Measurements from ENCODE around the gene SDSL. TPM values are rescaled to one million over a fixed set of nuclear protein-coding genes. Genes with fewer than 3 reads are reported as not detected.

The SDSL gene
- total and polyA plus RNA-seq, 10 of the 15 experiments (the other 5 are each of a cell fraction or from before 2014, with no cell fraction given), result 0.18 to 4.4 (median 1.0) TPM

GRCh38 chr12:113471619-113472171, 49.5 kb downstream of the SDSL start, which contains the start of gene LHX5:
Gene LHX5 (minus strand): TSS chr12:113471871. CDS start chr12:113471498, 373 bp downstream.
- ChIA-PET SMC1A (ENCODE audit: uncharacterized antibody, unreplicated experiment) (no interaction called here), RAD21 (ENCODE audit: unreplicated experiment) (no interaction called here), POLR2A (no interaction called here), CTCF (no interaction called here)
- Histone ChIP-seq H3K27me3 (replicated peaks in 1 of 2; ENCODE audit: control insufficient read depth in 2 of 2, insufficient read depth in 2 of 2, low read length in 1 of 2) (peaks cover 23 to 35% of the 10 kb centered on the region in 2 experiments), H3K27ac (ENCODE audit: control insufficient read depth, insufficient read depth) (no peak within 1 kb of the TSS), H3K4me2 (ENCODE audit: control insufficient read depth, insufficient read depth) (no peak within 1 kb of the TSS), H3K4me1 (ENCODE audit: control insufficient read depth, insufficient read depth, low read length) (no peaks in the 10 kb centered on the region), H3K9me3 (replicated peaks; ENCODE audit: control insufficient read depth, insufficient read depth, low read length) (no peaks in the 10 kb centered on the region; the same call in 2 of the 3 replicates), H3K36me3 (ENCODE audit: control insufficient read depth in 2 of 2, insufficient read depth in 2 of 2, low read length in 1 of 2) (no peaks in the 10 kb centered on the region), H2AFZ (ENCODE audit: control insufficient read depth, low read depth, low read length) (no peak within 1 kb of the TSS), H3K79me2 (ENCODE audit: control insufficient read depth, insufficient read depth, low read length) (no peaks in the 10 kb centered on the region), H4K20me1 (ENCODE audit: control insufficient read depth, insufficient read depth) (no peaks in the 10 kb centered on the region), H3K9ac (ENCODE audit: control insufficient read depth, insufficient read depth, low read length) (no peak within 1 kb of the TSS), H3K4me3 (no peak within 1 kb of the TSS)
- ATAC-seq (no peak), FAIRE-seq (no peak), DNase-seq (ENCODE audit: low read depth, low spot score) (no peak)
- WGBS (ENCODE audit: insufficient coverage, insufficient replicate concordance, low lambda C conversion rate, missing lambda C conversion rate), result 17% methylated on average over 43 of the region's 43 CpGs
- TF ChIP-seq NFYA (IDR thresholded peaks at IDR 0.05; ENCODE audit: borderline replicate concordance, low read depth, low read length) (no peak), POLR2A (IDR thresholded peaks at IDR 0.05; ENCODE audit: low read depth, low read length) (no peak), HDGF (IDR thresholded peaks at IDR 0.05) (no peak), CHD1 (IDR thresholded peaks at IDR 0.05; ENCODE audit: low read depth, low read length) (no peak), WRNIP1 (IDR thresholded peaks at IDR 0.05; ENCODE audit: borderline replicate concordance, low read depth, low read length) (no peak), SMAD1 (IDR thresholded peaks at IDR 0.05; ENCODE audit: low read depth, partially characterized antibody) (no peak), JUNB (IDR thresholded peaks at IDR 0.05) (no peak), PML (IDR thresholded peaks at IDR 0.05; ENCODE audit: low read length) (no peak)
- TF ChIP-seq, protein P1, sequence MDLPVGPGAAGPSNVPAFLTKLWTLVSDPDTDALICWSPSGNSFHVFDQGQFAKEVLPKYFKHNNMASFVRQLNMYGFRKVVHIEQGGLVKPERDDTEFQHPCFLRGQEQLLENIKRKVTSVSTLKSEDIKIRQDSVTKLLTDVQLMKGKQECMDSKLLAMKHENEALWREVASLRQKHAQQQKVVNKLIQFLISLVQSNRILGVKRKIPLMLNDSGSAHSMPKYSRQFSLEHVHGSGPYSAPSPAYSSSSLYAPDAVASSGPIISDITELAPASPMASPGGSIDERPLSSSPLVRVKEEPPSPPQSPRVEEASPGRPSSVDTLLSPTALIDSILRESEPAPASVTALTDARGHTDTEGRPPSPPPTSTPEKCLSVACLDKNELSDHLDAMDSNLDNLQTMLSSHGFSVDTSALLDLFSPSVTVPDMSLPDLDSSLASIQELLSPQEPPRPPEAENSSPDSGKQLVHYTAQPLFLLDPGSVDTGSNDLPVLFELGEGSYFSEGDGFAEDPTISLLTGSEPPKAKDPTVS (IDR thresholded peaks at IDR 0.05; ENCODE audit: low read depth, low read length), result no peak
- BruUV-seq (replicated peaks), result no TSS peak
- intact Hi-C loops (cut with micrococcal nuclease; ENCODE audit: unreplicated experiment), result no loop called here
- in situ Hi-C loops (cut with MboI), result no loop called here
